WI38 (cell line): ENCODE results near the gene PDPK1.
"Not testable (repeated sequence)": the region's sequence is repeated elsewhere in the genome, so short reads cannot be mapped to it uniquely, and the experiment has no call there.

Source experiments
- H3K4me3 ChIP-seq: 2 replicates; pipeline ENCODE4 v1.5.1; 2011; ENCODE audit warnings: low read depth, mild to moderate bottlenecking, control low read depth, low read length

Gene PDPK1

DNA sequence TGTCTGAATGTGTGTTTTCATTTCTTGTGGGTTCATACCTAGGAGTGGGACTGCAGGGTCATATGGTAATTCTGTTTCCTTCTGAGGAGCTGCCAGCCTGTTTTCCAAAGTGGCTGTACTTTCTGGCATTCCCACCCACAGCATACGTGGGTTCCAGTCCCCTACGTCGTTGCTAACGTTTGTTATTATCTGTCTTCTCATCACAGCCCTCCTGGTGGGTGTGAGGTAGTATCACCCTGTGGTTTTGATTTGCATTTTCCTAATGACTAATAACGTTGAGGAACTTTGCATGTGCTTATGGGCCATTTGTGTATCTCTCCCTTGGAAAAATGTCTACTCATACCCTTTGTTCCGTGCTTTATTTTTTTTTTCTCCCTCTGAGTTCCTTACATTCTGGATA is 89.3 kb downstream of the PDPK1 start:
- not testable (repeated sequence) for H3K4me3 ChIP-seq

DNA sequence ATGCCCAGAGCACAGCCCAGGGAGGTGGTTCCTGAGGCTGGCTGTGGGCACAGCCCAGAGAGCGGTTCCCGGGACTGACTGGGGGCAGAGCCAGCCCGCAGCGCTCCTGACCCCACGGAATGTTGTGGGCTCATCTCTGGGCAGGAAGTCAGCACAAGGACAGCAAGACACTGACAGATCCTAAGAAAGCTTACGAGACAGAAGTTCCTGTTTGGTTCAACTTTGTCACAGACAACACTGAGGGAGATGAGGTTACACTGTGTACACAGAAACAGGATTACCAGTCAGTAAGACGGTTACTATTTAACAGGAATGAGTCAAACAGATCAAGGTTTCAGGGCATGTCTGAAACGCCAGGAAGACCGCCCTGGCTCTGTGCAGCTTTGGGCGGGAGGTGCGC is 93.4 kb downstream of the PDPK1 start:
- not testable (repeated sequence) for H3K4me3 ChIP-seq

DNA sequence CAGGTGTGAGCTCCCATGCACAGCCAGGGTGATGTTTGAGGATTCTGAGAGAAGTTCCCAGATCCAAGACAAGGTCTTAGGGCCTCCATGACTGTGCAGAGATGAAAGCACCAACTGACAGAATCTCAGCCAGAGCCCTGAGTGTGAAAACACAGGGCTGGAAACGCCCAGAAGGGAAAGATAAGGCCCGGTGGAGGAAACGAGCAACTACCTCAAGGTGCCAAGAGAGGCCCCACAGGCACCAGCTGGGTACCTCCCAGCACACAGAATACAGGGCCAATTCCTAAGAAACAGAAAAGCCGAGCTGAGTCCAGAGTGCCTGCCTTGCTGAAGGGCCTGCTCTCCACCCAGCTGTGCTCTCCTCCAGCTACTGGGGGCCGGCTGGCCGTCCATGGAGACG is 94.5 kb downstream of the PDPK1 start:
- H3K4me3 ChIP-seq: not testable (repeated sequence)

DNA sequence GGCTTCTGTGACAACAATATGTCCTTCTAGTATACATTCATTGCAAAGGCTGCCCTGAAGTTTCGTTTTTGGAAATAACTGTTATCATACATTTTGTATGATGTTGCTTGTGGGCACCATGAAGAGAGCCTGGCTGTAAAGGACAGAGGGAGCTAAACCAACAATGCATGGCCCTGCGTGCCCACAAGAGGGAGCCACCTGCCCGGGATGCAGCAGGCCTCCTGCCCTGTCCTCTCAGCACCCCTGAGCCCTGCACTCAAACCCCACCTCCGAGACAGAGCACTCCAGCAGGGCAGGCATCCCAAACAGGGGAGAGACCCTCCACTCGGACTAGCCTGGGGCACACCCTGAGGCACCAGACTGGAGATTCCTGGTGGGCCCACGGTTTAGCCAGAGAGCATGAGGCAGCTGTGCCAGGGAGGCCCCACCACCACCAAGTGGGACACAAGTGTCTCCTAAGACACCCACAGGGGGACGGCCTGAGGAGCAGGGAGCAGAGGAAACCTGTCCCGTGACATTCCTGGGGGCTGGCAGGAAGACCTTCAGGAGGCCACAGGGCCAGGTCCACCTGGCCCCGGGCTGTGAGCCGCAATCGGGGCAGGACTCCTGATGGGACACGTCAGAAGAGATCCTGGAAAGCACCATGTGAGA is 101.4 kb downstream of the PDPK1 start:
- H3K4me3 ChIP-seq: not testable (repeated sequence)

DNA sequence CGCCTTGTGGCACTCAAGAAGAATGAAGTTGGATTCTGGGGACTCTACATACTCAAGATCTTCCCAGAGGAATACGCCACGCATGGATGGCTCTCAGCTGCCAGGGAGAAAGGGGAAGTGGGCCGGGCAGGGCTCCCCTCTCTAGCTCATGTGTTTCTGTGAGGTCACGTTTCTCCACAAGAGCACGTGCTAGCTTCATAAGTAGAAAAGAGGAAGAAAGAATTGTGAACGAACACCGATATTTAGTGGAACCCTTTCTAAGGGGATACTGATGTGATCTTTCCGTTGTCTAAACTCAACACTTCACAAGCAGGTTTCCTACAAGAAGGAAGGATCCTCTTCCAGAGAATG is 101.9 kb downstream of the PDPK1 start:
- H3K4me3 ChIP-seq: not testable (repeated sequence)

DNA sequence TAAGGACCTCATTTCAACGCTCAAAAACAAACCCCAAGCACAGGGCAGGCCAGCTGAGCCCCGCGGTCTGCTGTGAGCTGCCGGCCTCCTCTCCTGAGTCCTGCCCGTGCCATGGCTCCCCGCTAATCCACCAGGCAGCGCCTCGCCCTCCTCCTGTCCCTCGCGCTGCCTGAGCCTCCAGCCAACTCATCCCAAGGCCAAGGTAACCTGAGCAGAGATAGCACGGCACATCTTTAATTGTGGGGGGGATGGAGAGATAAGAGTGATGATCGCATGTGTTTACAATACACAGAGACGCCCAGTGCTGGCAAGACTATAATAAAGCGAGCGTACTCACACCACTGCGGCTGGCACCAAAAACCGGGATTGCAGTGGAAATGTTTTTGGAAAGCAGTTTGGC is 104.7 kb downstream of the PDPK1 start:
- H3K4me3 ChIP-seq: not testable (repeated sequence)

DNA sequence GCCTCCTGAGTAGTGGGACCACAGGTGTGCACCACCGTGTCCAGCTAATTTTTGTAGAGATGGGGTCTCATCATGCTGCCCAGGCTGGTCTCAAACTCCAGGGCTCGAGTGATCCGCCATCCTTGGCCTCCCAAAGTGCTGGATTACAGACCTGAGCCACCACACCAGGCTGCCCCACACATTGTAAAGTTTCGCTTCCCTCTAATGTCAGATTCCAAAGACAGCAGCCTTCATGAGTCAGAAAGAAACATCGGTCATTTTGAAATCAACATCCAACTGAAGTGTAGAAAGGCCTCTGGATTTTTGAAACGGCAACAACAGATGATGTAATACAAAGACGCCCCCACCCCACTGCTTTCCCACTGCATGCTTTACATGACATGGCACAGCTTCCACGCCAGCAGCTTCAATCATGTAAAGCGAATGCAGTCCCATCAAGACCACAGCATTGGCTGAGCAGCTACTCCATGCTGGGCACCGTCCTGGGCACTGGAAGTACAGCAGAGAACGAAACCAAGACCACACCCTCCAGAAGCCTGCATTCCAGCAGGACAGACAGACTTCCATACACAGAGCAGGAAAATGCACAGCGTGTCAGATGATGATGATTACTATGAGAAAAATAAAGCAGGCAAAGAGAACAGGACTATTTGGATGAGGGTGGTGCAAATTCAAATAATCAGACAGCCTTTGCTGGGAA is 107.1 kb downstream of the PDPK1 start:
- H3K4me3 ChIP-seq: not testable (repeated sequence)

DNA sequence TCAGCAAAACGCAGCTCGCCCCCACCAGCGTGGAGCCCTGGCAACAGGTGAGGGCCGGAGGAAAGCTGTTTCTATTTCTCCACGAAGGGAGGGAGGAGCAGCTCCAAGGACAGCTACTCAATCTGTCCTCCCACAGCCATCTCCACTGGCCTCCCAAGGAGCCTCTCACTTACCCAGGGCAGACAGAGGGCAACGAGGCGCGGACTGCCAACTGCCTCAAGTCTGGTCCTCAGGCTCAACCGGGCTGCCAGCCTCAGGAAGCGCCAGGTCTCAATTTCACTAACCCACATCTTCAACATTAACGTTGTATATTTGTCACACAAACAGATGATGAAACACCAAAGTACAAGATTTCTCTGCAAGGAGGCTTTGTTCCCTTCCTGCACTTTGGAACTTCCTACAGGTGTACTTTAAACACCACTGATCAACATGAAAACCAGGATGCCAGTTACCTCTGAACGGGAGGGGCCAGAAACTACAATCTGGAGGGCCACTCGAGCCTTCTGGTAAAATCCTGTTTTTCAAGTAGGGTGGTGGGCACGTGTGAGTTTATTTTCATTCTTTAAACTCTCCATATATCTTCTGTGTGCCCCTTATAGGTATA is 113.5 kb downstream of the PDPK1 start:
- not testable (repeated sequence) for H3K4me3 ChIP-seq
